Activated CD8-positive, alpha-beta T cell treated with anti-CD3 and anti-CD28 coated beads for 36 hours (primary cell): Measurements from ENCODE around the gene CLDN6. TPM values are rescaled to one million over a fixed set of nuclear protein-coding genes. Genes with fewer than 3 reads are reported as not detected.
A peak's percentile ranks its signal among the peaks of the same experiment; 100 is the strongest.

Experiments
- ATAC-seq: fragments of 200-7000 bp; cut with Tn5 transposase; one replicate; pipeline ENCODE4 v1.10.0; 2021; ENCODE audit warnings: mild to moderate bottlenecking, moderate library complexity
- CTCF ChIA-PET: fragments of 350-600 bp; sonication (Branson Sonifier 250); formaldehyde crosslinking; loops from one replicate; lab custom pipeline; 2021; ENCODE audit warnings: antibody characterized with exemption; lab: Charles Lee
- POLR2A ChIA-PET: fragments of 350-600 bp; sonication (Branson Sonifier 250); formaldehyde crosslinking; loops from one replicate; lab custom pipeline; 2021; ENCODE audit warnings: antibody characterized with exemption; lab: Charles Lee
- DNase-seq: peaks from one replicate; pipeline ENCODE4 v3.0.0-alpha.2; 2020
- H3K27ac Mint-ChIP-seq: one replicate; pipeline ENCODE4 v1.8.0; 2021; ENCODE audit warnings: mild to moderate bottlenecking, mixed read lengths
- H3K27me3 Mint-ChIP-seq: one replicate; pipeline ENCODE4 v1.8.0; 2021; ENCODE audit warnings: mixed read lengths
- H3K36me3 Mint-ChIP-seq: one replicate; pipeline ENCODE4 v1.8.0; 2021; ENCODE audit warnings: low read depth, mixed read lengths
- H3K4me1 Mint-ChIP-seq: one replicate; pipeline ENCODE4 v1.8.0; 2021; ENCODE audit warnings: low read depth, mixed read lengths
- H3K4me3 Mint-ChIP-seq: one replicate; pipeline ENCODE4 v1.8.0; 2021; ENCODE audit warnings: mild to moderate bottlenecking, moderate library complexity, mixed read lengths
- H3K9me3 Mint-ChIP-seq: one replicate; pipeline ENCODE4 v1.8.0; 2021; ENCODE audit warnings: mixed read lengths
- CTCF ChIP-seq: fragments of 200-600 bp; IDR thresholded peaks from one replicate; pipeline ENCODE4 v1.8.0; 2022; ENCODE audit warnings: antibody characterized with exemption, mild to moderate bottlenecking
- intact Hi-C: fragments of 100-400 bp; cut with micrococcal nuclease; formaldehyde crosslinking; loops from one replicate; pipeline ENCODE4 v1.10.0; 2022
- total RNA-seq, 2 experiments: library from RNA; stranded (reverse); gene quantifications; one replicate each; pipeline ENCODE4 v1.2.3, GENCODE V29; 2021

Gene CLDN6
- total RNA-seq: not detected

GRCh38 chr16:3017794-3018506 lies at the start of gene CLDN6:
TSS of gene CLDN6 (minus strand) at chr16:3018183. CDS start at chr16:3016021, 2,162 bp downstream.
- DNase-seq (peak; percentile 69), ATAC-seq (no peak)
- no peak within 1 kb of the TSS for H3K27ac Mint-ChIP-seq
- H3K36me3 Mint-ChIP-seq: no peaks in the 10 kb centered on the region
- no peak within 1 kb of the TSS for H3K4me3 Mint-ChIP-seq
- peak; percentile 57 for TF ChIP-seq CTCF
- no peaks in the 10 kb centered on the region for H3K9me3 Mint-ChIP-seq
- H3K27me3 Mint-ChIP-seq: peaks cover 6% of the 10 kb centered on the region
- peaks cover 31% of the 10 kb centered on the region for H3K4me1 Mint-ChIP-seq
- intact Hi-C loops: no loop called here
- POLR2A ChIA-PET: interaction anchor here (0.9 kb wide), 1 partner anchor 165 kb away, joined by 3 read pairs; no protein-coding TSS in a partner anchor
- CTCF ChIA-PET: interaction anchor here (1.0 to 10.5 kb wide), 4 partner anchors 8 to 16 kb away, joined by 3 to 135 read pairs (median 30); no protein-coding TSS in a partner anchor

- Mint-ChIP-seq H3K36me3 (peaks cover 48% of the 10 kb centered on the region), H3K27me3 (no peaks in the 10 kb centered on the region), H3K4me3 (peak overlapping the region; percentile 97), H3K27ac (peak overlapping the region; percentile 99), H3K9me3 (no peaks in the 10 kb centered on the region), H3K4me1 (peaks cover 62% of the 10 kb centered on the region)
- ATAC-seq (no peak), DNase-seq (no peak)
- TF ChIP-seq CTCF: no peak
- ChIA-PET POLR2A (interaction anchor here (0.8 to 4.0 kb wide), 6 partner anchors 10 to 106 kb away, joined by 3 to 49 read pairs (median 5); no protein-coding TSS in a partner anchor), CTCF (interaction anchor here (0.7 to 14.0 kb wide), 3 partner anchors 34 to 68 kb away, joined by 3 to 288 read pairs (median 4); no protein-coding TSS in a partner anchor)
- intact Hi-C loops: no loop called here
Measured at GRCh38 chr16:3066440-3066748, 48.4 kb upstream of the CLDN6 start.

GRCh38 chr16:3065742-3066439 lies 47.9 kb upstream of the CLDN6 start:
- CTCF ChIA-PET: interaction anchor here (0.6 to 14.0 kb wide), 8 partner anchors 9 to 102 kb away, joined by 3 to 288 read pairs (median 3); no protein-coding TSS in a partner anchor
- Mint-ChIP-seq H3K9me3 (no peaks in the 10 kb centered on the region), H3K27ac (peak overlapping the region; percentile 99), H3K4me3 (peak overlapping the region; percentile 97), H3K27me3 (no peaks in the 10 kb centered on the region), H3K4me1 (peaks cover 57% of the 10 kb centered on the region), H3K36me3 (peaks cover 48% of the 10 kb centered on the region)
- POLR2A ChIA-PET: interaction anchor here (0.8 to 4.0 kb wide), 7 partner anchors 10 to 106 kb away, joined by 3 to 49 read pairs (median 5); partner anchors contain the start of gene ZNF213
- DNase-seq (peak; percentile 45), ATAC-seq (peak; percentile 13)
- intact Hi-C loops: no loop called here
- TF ChIP-seq CTCF: no peak

- POLR2A ChIA-PET: interaction anchor here (0.9 to 4.0 kb wide), 10 partner anchors 11 to 107 kb away, joined by 3 to 49 read pairs (median 5); partner anchors contain the start of gene ZNF213
- TF ChIP-seq CTCF: no peak
- CTCF ChIA-PET: interaction anchor here (0.6 to 14.0 kb wide), 6 partner anchors 10 to 103 kb away, joined by 3 to 288 read pairs (median 3); no protein-coding TSS in a partner anchor
- H3K36me3 Mint-ChIP-seq: peaks cover 45% of the 10 kb centered on the region
- H3K27ac Mint-ChIP-seq: peak within 1 kb of the TSS; percentile 99
- H3K4me3 Mint-ChIP-seq: peak within 1 kb of the TSS; percentile 97
- H3K9me3 Mint-ChIP-seq: no peaks in the 10 kb centered on the region
- no peaks in the 10 kb centered on the region for H3K27me3 Mint-ChIP-seq
- DNase-seq (peak; percentile 77), ATAC-seq (peak; percentile 55)
- intact Hi-C loops: no loop called here
- peaks cover 55% of the 10 kb centered on the region for H3K4me1 Mint-ChIP-seq
Measured at GRCh38 chr16:3065069-3065741, 47.2 kb upstream of the CLDN6 start, which contains the start of gene IL32. TSS of gene IL32 (plus strand) at chr16:3065640. CDS start at chr16:3065812, 172 bp downstream.
